ENCODE measurements around the gene RUSC2.

Gene RUSC2

GRCh38 chr9:35478871-35479270 is 11.0 kb upstream of the RUSC2 start:
- Histone ChIP-seq H3K27me3 (replicated peaks; ENCODE audit: control insufficient read depth, insufficient read depth, low read length) (no peaks in the 10 kb centered on the region; the same call in 1 of the 2 replicates), H3K36me3 (ENCODE audit: control insufficient read depth, insufficient read depth, low read length) (no peaks in the 10 kb centered on the region), H3K4me3 (replicated peaks; ENCODE audit: low read depth, low read length) (no peak overlapping the region)
- no peak for DNase-seq (ENCODE audit: extremely low read depth, insufficient read length)
- no peak for TF ChIP-seq CTCF (IDR thresholded peaks at IDR 0.05; ENCODE audit: insufficient read depth, low read length, poor library complexity, severe bottlenecking)

- peak; percentile 71 for TF ChIP-seq CTCF (IDR thresholded peaks at IDR 0.05; ENCODE audit: insufficient read depth, low read length, poor library complexity, severe bottlenecking)
- H3K4me3 ChIP-seq (replicated peaks; ENCODE audit: low read depth, low read length), result no peak overlapping the region
- H3K36me3 ChIP-seq (ENCODE audit: control insufficient read depth, insufficient read depth, low read length), result no peaks in the 10 kb centered on the region
- DNase-seq (ENCODE audit: extremely low read depth, insufficient read length), result no peak
- no peaks in the 10 kb centered on the region for H3K27me3 ChIP-seq (replicated peaks; ENCODE audit: control insufficient read depth, insufficient read depth, low read length)
These were observed 8.4 kb upstream of the RUSC2 start for GRCh38 chr9:35481347-35481975.

- TF ChIP-seq CTCF (IDR thresholded peaks at IDR 0.05; ENCODE audit: insufficient read depth, low read length, poor library complexity, severe bottlenecking), result no peak
- DNase-seq (ENCODE audit: extremely low read depth, insufficient read length), result no peak
- no peaks in the 10 kb centered on the region for H3K27me3 ChIP-seq (replicated peaks; ENCODE audit: control insufficient read depth, insufficient read depth, low read length)
These were observed 7.8 kb upstream of the RUSC2 start for GRCh38 chr9:35482071-35482470.

GRCh38 chr9:35484406-35484805 is 5.5 kb upstream of the RUSC2 start:
- TF ChIP-seq CTCF (IDR thresholded peaks at IDR 0.05; ENCODE audit: insufficient read depth, low read length, poor library complexity, severe bottlenecking), result no peak
- Histone ChIP-seq H3K36me3 (ENCODE audit: control insufficient read depth, insufficient read depth, low read length) (no peaks in the 10 kb centered on the region), H3K27me3 (replicated peaks; ENCODE audit: control insufficient read depth, insufficient read depth, low read length) (no peaks in the 10 kb centered on the region; the same call in 1 of the 2 replicates), H3K4me3 (replicated peaks; ENCODE audit: low read depth, low read length) (no peak overlapping the region)
- no peak for DNase-seq (ENCODE audit: extremely low read depth, insufficient read length)

More at GRCh38 chr9:35482071-35482470, 7.8 kb upstream of the RUSC2 start:
- no peaks in the 10 kb centered on the region for H3K36me3 ChIP-seq (ENCODE audit: control insufficient read depth, insufficient read depth, low read length)
- no peak overlapping the region for H3K4me3 ChIP-seq (replicated peaks; ENCODE audit: low read depth, low read length)

GRCh38 chr9:35487081-35487480 is 2.8 kb upstream of the RUSC2 start:
- no peak for DNase-seq (ENCODE audit: extremely low read depth, insufficient read length)
- no peak overlapping the region for H3K4me3 ChIP-seq (replicated peaks; ENCODE audit: low read depth, low read length)
- H3K36me3 ChIP-seq (ENCODE audit: control insufficient read depth, insufficient read depth, low read length), result no peaks in the 10 kb centered on the region
- no peaks in the 10 kb centered on the region; the same call in 1 of the 2 replicates for H3K27me3 ChIP-seq (replicated peaks; ENCODE audit: control insufficient read depth, insufficient read depth, low read length)
- TF ChIP-seq CTCF (IDR thresholded peaks at IDR 0.05; ENCODE audit: insufficient read depth, low read length, poor library complexity, severe bottlenecking), result no peak

- TF ChIP-seq CTCF (IDR thresholded peaks at IDR 0.05; ENCODE audit: insufficient read depth, low read length, poor library complexity, severe bottlenecking), result no peak
- no peaks in the 10 kb centered on the region for H3K36me3 ChIP-seq (ENCODE audit: control insufficient read depth, insufficient read depth, low read length)
- no peaks in the 10 kb centered on the region; the same call in 1 of the 2 replicates for H3K27me3 ChIP-seq (replicated peaks; ENCODE audit: control insufficient read depth, insufficient read depth, low read length)
- no peak overlapping the region for H3K4me3 ChIP-seq (replicated peaks; ENCODE audit: low read depth, low read length)
- no peak for DNase-seq (ENCODE audit: extremely low read depth, insufficient read length)
These were observed 1.9 kb upstream of the RUSC2 start for GRCh38 chr9:35488021-35488420.

Measured in GM06990 (cell line).